AG04449 (cell line): ENCODE data around the gene TMEM164.

Source experiments
- CTCF ChIA-PET: fragments of 350-600 bp; formaldehyde crosslinking; extraction: SDS; loops from one replicate; lab custom pipeline; 2021; ENCODE audit warnings: antibody characterized with exemption; lab: Yijun Ruan, JAX
- POLR2A ChIA-PET: fragments of 400-600, 350-600 bp; formaldehyde crosslinking; extraction: SDS; loops from one replicate; lab custom pipeline; 2020; ENCODE audit warnings: antibody characterized with exemption, inconsistent platforms; lab: Yijun Ruan, JAX
- DNase-seq: peaks from one replicate; pipeline ENCODE4 v3.0.0-alpha.2; 2010; ENCODE audit warnings: low read depth, low spot score
- H3K4me3 ChIP-seq: 2 replicates; pipeline ENCODE4 v1.5.1; 2011; ENCODE audit warnings: low read depth, mild to moderate bottlenecking, control low read depth, low read length
- CTCF ChIP-seq: IDR thresholded peaks from one replicate; pipeline ENCODE4 v1.5.1; 2011; ENCODE audit warnings: mild to moderate bottlenecking, moderate library complexity, low read length, control low read depth, inconsistent platforms; ENCODE audit not compliant: insufficient read depth; ENCODE audit errors: missing control alignments

The TMEM164 gene

GRCh38 chrX:110201799-110202198 is 198.9 kb downstream of the TMEM164 start:
- no peak for TF ChIP-seq CTCF
- POLR2A ChIA-PET: no interaction called here
- DNase-seq: no peak
- CTCF ChIA-PET: no interaction called here
- H3K4me3 ChIP-seq: no peak overlapping the region

DNA sequence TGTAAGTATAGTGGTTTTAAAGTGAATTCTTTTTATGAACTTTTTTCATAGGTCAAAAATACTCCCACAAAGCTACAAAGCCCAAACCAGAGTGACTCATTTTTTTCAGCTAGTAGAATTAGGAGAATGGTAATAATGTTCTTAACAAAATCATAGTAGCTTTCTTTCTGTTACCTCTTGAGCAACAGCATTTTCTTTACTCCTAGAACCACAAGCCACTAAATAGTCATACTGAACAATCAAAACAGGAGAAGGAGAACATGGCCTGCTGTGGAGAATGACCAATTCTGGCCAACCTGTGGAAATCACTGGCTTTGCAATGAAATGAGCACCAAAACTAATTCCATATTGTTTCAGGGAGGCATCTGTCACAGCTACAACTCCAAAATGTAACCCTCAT is 202.1 kb downstream of the TMEM164 start:
- no peak for TF ChIP-seq CTCF
- ChIA-PET POLR2A (no interaction called here), CTCF (interaction anchor here (2.3 kb wide), 1 partner anchor 206 kb away, joined by 12 read pairs; no protein-coding TSS in a partner anchor)
- no peak overlapping the region for H3K4me3 ChIP-seq
- no peak for DNase-seq

- DNase-seq: no peak
- H3K4me3 ChIP-seq: no peak overlapping the region
- no peak for TF ChIP-seq CTCF
- ChIA-PET CTCF (interaction anchor here (1.3 to 2.2 kb wide), 2 partner anchors 48 to 201 kb away, joined by 3 to 5 read pairs; no protein-coding TSS in a partner anchor), POLR2A (no interaction called here)
Measured at GRCh38 chrX:110208092-110208491, 205.2 kb downstream of the TMEM164 start.

DNA sequence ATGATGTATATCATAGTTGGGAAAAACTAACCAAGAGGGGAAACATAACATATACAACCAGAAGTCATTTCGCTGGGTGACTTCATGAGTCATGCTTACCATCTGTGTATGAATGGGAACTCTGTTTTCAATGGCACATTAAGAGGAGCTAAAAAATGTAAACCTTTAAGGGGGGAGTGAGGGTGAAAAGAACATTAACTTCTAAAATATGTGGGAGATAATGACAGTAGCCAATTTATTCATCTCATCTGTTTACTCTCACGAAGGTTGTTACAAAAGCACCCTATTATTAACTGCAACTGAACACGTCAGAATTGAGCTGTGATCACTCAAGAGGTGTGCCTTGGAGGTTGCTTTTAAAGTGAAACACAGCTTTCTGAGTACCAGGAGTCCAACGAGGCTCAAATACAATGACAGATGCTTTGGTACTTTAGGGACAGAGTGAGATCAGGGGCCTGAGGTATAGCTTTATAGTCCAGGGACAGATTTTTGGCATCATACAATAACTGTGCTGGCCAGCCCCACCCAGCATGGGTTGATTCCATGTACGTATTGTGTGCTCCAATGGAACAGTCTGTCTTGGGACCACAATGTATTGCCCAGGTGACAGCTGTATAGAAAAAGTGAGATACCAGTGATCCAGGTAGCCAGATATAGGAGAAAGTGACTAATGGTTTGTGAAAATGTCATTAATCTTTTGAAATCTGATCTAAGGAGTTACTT is 207.7 kb downstream of the TMEM164 start:
- DNase-seq: peak; percentile 78
- ChIA-PET CTCF (interaction anchor here (0.6 to 2.4 kb wide), 6 partner anchors 55 to 204 kb away, joined by 3 to 9 read pairs (median 4); no protein-coding TSS in a partner anchor), POLR2A (interaction anchor here (0.6 to 1.0 kb wide), 3 partner anchors 59 to 205 kb away, joined by 3 read pairs; no protein-coding TSS in a partner anchor)
- no peak for TF ChIP-seq CTCF
- H3K4me3 ChIP-seq: peak overlapping the region; percentile 8; the same call in 1 of the 2 replicates

DNA sequence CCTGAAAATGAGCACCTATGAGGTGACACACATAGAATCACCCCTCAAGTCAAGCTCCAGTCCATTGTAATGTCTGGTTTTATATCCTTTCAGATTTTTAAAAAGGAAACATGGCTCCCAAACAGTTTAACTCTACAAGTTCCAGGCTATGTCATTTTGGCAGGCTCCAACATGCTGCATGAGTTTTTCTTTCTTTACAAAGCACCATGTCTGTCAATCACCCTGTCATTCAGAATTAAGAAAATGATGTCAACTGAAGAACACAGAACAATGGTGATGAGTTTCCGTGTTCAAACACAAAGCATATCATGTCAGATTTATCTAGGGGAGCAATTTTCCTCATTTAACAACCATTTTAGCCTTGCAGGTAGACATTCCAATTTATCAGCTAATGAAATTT is 208.4 kb downstream of the TMEM164 start:
- no peak for DNase-seq
- ChIA-PET CTCF (interaction anchor here (1.0 to 2.4 kb wide), 4 partner anchors 65 to 202 kb away, joined by 3 to 9 read pairs (median 6); no protein-coding TSS in a partner anchor), POLR2A (interaction anchor here (1.0 kb wide), 1 partner anchor 204 kb away, joined by 3 read pairs; no protein-coding TSS in a partner anchor)
- no peak overlapping the region for H3K4me3 ChIP-seq
- TF ChIP-seq CTCF: no peak

DNA sequence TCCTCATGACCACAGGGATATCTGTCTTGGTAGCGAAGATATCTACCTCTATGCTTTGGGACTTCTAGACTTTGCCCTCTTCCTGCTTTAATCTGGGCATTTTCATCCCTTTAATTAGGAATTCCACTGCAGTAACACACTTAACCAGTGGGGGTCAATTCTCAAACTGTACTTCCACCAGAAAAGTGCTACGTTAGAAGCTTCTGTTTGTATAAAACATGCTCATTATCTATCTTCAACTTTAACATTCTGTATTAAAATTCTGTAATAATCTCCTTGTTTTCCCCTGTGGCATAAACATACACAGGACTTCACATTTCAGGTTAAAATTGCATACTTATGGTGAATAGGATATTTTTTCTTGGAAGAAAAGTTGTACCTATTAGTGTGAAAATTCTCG is 209.4 kb downstream of the TMEM164 start:
- CTCF ChIA-PET: no interaction called here
- POLR2A ChIA-PET: no interaction called here
- TF ChIP-seq CTCF: no peak
- no peak for DNase-seq
- H3K4me3 ChIP-seq: no peak overlapping the region
